Measurements from ENCODE around the gene FHL5.
A peak's percentile ranks its signal among the peaks of the same experiment; 100 is the strongest.
"Not testable (repeated sequence)": the region's sequence is repeated elsewhere in the genome, so short reads cannot be mapped to it uniquely, and the experiment has no call there.

Gene FHL5, protein sequence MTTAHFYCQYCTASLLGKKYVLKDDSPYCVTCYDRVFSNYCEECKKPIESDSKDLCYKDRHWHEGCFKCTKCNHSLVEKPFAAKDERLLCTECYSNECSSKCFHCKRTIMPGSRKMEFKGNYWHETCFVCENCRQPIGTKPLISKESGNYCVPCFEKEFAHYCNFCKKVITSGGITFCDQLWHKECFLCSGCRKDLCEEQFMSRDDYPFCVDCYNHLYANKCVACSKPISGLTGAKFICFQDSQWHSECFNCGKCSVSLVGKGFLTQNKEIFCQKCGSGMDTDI

DNA sequence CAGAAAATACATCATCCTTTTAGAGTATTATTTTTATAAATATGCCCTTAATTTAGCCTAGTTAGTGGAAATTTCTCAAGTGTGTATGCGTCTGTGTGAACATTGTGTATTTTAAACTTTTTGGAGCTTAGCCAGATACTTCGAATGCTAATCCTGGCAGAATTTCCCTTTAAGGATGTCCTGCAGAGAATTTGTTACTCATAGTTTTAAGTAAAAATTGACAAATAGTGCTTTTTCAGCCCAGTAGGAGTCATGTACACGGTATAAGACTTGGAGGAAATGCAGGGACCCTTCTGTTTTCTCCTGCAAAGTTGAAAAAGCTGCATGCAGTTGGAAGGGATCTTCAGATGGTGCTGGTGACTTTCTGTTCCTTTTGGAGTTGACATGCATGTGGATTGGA, at the start of gene FHL5:
Gene FHL5, plus strand, starts transcription at position 243 of the 400 bp plus-strand sequence. CDS start 40,486 bp downstream, outside the sequence.
- no peak for DNase-seq

DNA sequence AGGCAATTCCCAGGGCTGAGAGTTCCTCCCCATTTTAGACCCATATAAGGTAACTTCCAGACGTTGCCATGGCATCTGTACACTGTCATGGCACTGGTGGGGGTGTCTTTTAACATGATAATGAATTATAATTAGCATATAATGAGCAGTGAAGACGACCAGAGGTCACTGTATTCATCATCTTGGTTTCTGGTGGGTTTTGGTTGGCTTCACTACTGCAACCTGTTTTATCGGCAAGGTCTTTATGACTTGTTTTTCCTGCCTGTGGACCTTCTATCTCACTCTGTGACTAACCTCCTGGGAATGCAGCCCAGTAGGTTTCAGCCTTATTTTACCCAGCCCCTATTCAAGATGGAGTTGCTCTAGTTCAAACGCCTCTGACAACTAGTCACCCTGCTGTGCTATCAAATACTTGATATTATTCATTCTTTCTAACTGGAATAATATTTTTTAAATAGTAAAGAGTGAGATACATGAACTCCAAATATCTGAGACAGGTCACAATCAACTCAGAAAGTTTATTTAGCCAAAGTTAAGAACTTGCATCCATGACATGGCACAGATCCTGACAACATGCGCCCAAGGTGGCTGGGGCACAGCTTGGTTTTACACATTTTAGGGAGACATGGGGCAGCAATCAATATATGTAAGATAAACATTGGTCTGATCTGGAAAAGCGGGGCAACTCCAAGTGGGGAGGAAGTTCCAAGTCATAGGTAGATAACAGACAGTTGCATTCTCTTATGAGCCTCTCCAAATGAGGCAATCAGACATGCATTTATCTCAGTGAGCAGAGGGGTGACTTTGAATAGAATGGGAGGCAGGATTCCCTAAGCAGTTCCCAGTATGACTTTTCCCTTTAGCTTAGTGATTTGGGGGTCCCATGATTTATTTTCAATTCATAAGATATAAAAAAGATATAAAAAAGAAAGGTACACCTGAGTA, 42.5 kb upstream of the FHL5 start:
- DNase-seq, result no peak

DNA sequence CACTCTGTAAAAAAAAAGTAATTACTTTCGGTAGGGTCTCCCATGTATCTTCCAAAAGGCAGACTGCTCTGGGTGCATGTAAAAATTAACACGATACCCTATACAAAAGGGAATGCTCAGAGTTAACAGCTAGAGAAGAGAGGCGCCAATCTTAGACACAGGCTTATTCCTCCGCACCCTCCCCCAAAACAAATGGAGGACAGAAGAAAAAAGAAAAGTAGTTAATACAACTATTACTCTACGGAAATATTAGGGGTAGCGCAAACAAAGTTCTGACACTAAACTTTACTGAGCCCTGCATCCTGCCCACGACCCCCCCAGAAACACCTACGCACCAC, 41.7 kb upstream of the FHL5 start:
- no peak for DNase-seq

DNA sequence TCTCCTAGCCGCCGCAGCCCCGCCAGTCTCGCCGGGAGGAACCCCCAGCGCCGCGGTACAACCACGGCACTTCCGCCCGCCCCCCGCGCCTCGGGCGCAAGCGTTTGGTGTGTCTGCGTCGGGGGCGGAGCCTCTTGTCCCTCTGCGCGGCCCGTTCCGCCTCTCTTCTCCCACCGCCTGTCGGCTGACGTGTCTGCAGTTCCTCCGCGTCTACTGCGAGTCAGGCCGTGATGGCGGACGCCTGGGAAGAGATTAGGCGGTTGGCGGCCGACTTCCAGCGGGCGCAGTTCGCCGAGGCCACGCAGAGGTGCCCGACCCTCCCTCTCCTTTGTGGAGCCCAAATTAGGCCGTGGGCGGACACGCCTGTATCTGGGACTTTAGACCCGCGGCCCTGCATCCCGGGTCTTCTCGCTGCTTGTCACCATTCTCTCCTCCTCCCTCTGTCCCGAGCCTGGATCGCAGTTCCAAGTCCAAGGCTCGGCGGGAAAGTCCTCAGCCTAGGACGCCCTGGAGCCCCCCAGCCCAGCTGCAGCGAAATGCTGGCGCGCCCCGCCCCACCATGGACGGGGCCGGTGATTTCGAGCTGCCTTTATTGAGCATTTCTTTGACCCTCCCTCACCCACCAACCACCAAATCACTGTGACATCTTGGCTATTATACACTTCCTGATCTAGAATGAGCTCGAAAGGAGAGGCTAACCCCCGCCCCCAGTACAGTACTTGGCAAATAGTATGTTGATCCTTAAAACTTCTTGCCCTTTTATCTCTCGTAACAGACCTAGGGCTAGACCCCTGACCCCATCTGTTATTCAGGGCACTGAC, 41.1 kb upstream of the FHL5 start, which contains the start of gene UFL1:
Gene UFL1, plus strand, starts transcription at position 163 of the 821 bp plus-strand sequence. Its CDS starts 68 bp downstream, at position 231.
- DNase-seq, result peak; percentile 95

DNA sequence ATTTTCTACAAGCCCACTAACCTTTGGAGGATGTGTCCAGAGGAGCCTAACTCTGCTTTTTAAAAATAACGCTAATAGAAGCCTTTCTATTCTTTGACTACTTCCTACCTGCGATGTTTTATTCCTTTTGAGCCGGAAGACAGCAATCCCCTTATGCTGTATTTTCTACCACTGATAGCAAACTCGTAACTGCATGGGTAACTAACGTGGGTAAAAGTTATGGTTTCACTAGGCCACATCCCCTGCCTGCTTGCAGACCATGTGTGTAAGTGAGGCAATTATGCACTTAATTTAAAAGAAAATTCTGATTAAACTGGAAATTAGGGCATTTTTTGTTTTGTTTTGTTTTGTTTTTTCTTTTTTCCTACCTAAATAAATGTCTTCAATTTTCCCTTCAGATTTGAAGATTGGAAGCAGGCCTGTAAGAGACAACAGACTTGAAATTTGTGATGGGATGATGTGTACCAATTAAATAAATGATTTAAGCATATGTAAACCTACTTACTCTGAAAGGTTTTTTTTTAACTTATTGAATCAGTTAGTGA, 40.4 kb upstream of the FHL5 start:
- DNase-seq, result no peak

DNA sequence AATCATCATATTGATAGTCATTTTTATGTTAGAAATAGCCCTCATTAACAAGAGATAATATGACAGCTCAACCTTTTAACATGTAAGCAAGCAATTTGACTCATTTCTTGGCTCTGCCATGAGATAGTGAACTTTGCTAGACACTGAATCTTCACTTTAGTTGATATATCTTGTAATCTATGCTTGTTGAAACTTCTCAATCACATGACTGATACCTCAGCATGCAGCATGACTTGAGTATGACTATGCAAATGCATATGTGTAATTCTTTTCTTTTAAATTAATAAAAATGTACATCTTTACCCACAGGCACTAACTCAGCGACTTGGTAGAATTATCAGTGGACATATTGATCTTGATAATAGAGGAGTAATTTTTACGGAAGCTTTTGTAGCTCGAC, 34.7 kb upstream of the FHL5 start:
- no peak for DNase-seq

DNA sequence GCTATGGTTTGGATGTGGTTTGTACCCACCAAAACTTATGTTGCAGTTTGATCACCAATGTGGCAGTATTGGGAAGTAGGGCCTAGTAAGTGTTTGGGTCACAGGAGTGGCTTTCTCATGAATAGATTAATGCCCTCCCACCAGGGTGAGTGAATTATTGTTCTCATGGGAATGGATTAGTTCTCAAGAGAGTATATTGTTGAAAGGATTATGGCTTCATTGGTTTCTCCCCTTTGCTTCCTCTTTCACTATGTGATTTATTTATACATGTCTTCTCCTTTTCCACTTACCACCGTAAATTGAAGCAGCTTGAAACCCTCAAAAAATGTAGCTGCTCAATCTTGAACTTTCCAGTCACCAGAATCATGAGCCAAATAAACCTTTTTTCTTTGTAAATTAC, 30.5 kb upstream of the FHL5 start:
- DNase-seq, result no peak

DNA sequence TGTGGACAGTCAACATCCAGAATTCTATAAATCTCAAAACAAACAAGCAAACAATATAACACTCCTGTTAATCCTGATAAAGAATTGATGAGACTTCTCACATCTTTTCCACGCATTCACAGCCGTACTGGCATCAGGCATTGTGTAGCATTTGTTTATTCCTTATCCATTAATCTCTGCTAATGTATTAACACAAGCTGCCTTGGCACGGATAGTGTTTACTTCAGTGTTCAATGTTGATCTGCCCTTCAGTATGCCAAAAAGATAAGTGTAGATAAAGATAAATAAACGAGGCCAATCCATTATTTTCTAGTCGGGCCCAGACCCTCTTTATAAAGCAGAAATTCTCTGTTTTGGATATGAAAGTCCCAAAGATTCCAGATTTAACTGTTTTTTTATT, 25.2 kb upstream of the FHL5 start:
- no peak for DNase-seq

DNA sequence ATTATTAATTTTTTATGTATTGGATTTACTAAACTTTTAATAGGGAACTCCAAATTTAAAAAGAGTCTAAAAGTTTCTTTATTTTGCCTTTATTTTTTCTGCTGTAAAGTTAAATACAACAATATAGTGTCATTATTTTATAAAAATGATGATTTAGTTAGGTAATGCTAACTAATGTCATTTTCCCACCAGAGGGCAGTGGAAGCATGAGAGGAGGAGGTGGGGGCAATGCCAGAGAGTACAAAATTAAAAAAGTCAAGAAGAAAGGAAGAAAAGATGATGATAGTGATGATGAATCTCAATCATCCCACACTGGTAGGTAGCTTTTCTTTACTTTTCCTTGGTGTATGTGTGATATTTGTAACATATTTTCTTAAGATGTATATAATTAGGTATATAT, 20.2 kb upstream of the FHL5 start:
- DNase-seq, result no peak

DNA sequence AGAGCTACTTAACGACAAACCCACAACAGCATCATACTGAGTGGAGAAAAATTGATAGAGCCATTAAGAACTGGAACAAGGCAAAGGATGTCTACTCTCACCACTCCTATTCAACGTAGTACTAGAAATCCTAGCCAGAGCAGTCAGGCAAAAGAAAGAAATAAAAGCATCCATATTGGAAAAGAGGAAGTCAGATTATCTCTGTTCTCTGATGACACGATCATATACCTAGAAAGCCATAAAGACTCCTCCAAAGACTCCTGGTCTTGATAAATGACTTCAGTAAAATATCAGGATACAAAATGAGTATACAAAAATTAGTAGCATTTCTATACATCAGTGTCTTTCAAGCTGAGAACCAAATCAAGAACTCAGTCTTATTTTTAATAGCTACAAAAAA, 17.0 kb upstream of the FHL5 start:
- DNase-seq, result no peak

DNA sequence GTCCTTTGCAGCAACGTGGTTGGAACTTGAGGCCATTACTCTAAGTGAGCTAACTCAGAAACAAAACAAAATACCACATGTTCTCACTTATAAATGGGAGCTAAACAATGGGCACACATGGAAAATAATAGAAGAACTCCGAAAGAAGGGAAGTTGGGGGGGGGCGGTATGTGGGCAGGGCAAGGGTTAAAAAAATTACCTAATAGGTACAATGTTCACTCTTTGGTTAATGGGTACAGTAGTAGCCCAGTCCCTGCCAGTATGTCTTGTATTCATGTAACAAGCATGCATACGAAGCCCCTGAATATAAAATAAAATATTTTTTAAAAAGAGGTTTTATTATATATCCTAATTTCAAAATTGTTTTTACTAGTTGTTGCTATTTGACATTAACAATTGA, 15.3 kb upstream of the FHL5 start:
- no peak for DNase-seq

DNA sequence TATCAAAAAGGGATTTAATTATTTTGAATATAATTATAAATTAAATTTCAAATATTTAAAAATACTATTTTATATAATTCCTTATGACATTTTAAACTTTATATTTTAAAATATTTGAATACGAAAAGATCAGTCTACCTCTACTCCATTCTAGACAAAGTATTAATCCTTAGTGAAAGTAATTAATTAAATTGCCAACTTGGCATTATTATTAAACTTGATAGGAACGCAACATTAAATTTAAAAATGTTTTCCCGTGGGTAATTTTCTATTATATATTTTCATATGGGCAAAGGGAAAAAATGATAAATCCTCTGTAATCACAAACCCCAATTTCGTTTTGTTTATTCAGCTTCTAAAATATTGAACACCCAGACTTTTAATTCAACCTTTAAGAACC, 8.4 kb upstream of the FHL5 start:
- DNase-seq, result no peak

DNA sequence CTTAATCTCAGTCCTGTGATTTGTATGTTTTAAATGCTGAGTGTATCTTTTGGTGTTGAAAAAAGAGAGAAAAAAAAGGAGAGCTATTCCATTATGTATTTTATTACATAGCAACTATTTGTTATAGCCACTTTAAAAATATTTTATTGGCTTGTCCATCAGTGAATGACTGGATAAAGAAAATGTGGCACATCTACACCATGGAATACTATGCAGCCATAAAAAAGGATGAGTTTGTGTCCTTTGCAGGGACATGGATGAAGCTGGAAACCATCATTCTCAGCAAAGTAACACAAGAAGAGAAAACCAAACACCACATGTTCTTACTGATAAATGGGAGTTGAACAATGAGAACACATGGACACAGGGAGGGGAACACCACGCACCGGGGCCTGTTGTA, 3.2 kb upstream of the FHL5 start:
- not testable (repeated sequence) for DNase-seq

DNA sequence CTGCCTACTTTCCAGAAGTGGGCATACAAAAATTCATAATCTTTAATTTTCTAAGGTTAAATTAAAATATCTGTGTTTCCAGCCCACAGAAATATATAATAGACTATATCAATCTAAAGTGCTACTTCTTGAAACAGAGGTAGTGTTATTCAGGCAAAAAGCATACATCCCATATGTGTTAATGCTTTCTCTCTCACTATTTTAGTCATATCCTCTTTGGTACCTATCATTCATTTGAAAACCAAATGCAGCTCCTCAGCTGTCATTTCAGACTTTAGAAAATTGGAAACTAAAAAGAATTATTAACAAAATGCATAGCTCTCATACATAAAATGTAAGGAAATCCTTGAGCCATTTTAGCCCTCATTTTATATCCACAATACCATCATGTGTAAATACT, 925 bp downstream of the FHL5 start:
- DNase-seq, result no peak

DNA sequence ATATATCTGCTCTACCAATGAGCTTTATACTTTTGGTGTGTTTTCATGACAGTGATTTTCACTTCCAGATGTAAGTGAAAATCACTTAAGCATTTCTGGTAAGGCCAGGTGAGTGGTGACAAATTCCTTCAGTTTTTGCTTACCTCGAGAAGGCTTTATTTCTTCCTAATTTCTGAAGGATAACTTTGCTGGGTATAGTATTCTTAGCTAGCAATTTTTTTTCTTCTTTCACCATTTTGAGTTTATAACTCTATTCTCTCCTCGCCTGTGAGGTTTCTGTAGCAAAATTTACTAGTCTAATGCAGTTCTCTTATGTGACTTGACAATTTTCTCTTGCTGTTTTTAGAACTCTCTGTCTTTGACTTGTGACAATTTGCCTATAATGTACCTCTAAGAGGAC, 7.1 kb downstream of the FHL5 start:
- no peak for DNase-seq

DNA sequence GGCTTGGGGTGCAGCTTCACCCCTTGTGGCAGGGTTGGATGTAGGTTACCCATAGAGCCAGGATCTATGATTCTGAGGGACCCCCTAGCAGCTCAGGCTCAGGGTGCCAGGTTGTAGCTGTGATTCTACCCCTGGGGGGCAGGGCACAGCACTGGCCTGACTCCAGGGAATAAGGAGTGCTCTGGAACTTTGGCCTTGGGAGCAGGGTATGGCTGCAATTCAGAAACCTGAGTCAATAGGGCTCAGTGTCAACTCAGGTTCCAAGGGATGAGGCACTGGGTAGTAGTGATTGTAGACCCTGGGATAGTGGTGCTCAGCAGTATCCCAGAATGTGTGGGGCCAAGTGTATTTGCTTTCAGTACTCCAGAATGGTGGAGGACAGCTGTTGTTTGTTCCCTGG, 8.6 kb downstream of the FHL5 start:
- DNase-seq, result no peak

DNA sequence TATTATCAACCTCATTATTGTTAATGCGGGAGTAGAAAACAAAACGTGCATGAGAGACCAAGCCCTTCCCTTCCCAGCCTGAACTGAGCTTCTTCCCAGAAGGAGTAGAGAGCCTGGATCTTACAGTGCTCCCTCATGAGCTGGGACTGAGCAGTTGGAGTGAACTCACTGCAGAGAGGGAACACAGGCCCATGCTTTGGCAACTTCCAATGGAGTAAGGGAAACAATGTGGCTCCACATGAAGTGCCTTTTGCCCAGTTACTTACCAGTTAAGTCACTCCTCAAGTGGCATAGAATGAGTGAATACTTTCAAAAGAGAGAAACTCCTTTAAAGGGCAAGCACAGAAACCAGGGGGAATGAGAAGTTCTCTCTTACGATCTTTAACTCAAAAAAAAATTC, 12.4 kb downstream of the FHL5 start:
- DNase-seq, result no peak

DNA sequence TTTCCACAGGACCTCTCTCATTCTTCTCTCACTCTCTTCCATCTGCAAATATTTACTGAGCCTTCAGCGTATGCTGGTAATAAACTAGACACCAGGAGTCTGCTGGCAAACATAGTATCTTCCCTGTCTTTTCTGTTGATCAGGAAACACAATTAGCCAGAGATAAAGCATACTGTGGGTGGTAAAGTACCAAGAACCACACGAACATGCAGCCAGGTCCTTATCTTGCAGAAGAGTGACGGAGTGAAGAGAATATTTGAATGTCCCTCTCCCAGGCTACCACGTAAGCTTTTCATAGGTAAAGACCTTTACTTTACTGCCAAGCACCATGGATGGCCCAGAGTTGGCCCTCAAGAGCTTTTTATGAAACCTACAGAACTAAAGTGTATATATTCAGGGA, 13.3 kb downstream of the FHL5 start:
- DNase-seq, result no peak

DNA sequence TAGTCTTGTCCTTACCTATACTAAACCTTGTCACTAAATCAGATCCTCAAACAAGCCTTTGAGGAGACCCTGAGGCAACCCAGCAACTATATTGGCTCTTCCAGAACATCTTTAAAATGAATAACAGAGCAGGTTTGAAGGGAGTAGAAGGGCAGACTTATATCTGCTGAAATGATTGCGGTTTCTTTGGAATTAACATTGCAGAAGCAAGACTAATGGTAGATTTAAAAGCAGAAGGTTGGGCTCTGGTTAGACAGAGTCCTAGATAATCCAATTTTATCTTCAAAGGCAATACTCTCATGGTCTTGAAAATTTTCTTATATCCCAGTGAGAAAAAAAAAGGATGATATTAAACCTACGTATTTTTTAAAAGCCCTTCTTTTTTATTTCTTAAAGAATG, 19.1 kb downstream of the FHL5 start:
- no peak for DNase-seq

DNA sequence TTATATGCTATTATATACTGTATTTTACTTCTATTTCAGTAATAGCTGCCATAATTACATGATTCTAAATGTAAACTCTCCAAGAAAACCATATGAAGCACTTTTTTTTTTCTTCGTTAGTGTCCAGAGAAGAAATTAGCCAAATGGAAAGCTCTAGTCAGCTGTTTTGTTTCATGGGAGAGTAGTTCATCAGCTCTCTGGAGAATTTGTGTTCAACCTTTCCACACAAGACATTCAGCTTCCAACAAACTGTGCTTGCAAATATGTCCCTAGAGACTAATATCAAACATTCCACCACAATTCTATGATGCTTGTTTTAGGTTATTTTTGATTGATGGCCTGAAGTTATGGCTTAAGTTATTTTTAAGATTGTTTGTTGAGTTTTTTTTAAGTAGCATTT, 19.5 kb downstream of the FHL5 start:
- DNase-seq, result no peak

DNA sequence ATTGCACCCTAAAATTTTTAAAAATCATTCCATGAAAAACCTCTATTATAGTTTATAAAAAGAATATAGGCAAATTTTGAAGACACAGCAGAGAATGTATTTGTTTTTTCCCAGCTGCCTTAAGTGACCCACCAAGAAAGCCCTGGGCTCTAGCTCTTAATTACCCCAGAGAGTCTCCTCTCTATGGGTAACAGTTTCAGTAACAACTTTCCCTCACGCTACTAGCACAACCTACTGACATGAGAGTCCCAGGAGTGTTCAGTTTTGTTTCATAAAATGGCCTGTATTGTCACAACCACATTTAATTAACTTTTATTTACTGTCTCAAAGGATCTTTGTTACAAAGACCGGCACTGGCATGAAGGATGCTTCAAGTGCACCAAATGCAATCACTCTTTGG, 41.5 kb downstream of the FHL5 start:
- DNase-seq, result no peak

DNA sequence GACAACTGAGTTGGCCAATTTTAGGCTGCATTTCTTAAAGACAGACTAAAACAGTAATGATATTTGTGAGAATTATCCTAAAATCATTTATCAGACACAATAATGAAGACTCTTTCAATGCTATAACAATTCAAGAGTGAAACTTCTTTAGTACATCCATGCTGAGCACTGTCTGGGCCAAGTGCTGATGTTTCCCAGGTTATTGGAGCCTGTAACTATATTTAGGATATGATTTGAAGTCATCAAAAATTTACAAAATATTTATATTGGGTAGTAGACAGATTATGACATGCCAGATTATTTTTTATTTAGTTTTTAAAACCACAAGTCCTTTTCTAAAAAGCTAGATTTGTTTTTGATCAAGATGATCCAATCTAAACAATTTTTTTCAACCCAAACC, 45.1 kb downstream of the FHL5 start:
- no peak for DNase-seq

DNA sequence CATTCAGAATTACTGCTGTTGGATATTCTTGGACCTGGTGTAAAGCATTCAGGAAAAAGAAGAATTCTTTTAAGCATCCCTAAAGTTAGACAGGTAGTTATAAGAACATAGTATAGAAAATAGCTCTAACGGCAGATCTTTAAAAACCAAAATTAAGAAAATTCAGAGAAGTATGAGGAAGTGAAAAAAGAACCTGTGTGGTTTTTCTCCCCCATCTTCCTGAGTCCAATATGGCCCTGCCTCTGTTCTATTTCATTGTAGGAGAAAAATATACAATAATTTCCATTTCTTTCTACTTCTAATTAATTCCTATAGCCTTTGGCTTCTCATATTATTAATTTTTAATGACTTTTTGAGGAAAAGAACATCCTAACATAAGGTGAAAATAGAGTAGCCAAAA, 47.1 kb downstream of the FHL5 start:
- DNase-seq, result no peak
